Lower leg skin (tissue), 4 donors: ENCODE data around the gene EHBP1. TPM values are rescaled to one million over a fixed set of nuclear protein-coding genes. Genes with fewer than 3 reads are reported as not detected.

Source experiments
- DNase-seq, 2 donors: peaks; one replicate each; pipeline ENCODE4 v3.0.0-alpha.2; 2019; ENCODE audit warnings: low spot score in 2 of 2
- H3K4me3 ChIP-seq: fragments of 200-600 bp; sonication (generic); 2 replicates; pipeline ENCODE4 v1.5.1; 2017; ENCODE audit warnings: mild to moderate bottlenecking, low read depth; ENCODE audit not compliant: poor library complexity, severe bottlenecking
- CTCF ChIP-seq, 3 donors: fragments of 450-650 bp; IDR thresholded peaks; one replicate each; pipeline ENCODE4 v1.5.1; 2016; ENCODE audit warnings: antibody characterized with exemption in 3 of 3, mild to moderate bottlenecking in 3 of 3, moderate library complexity in 2 of 3
- POLR2A ChIP-seq, 2 donors: fragments of 450-650 bp; IDR thresholded peaks; one replicate each; pipeline ENCODE4 v1.6.1; 2016 to 2017; ENCODE audit warnings: antibody characterized with exemption in 2 of 2, mild to moderate bottlenecking in 1 of 2, moderate library complexity in 1 of 2
- WGBS, 2 donors: methylation state at CpG; one replicate each; pipeline ENCODE4 v1.1.5; 2018; 5-methylcytosine and 5-hydroxymethylcytosine counted together
- intact Hi-C: fragments of 100-400 bp; cut with DNase I; formaldehyde crosslinking; loops from one replicate; pipeline ENCODE4 v1.15.0; 2023; ENCODE audit warnings: low total_unique reads
- total RNA-seq, 4 donors: library from RNA; depleted of rRNA; stranded (reverse); fragments of >200 nt; gene quantifications; one replicate each; pipeline ENCODE4 v1.1.0, GENCODE V29; 2016

Gene EHBP1
- 10 to 100 TPM; 33.8 to 67.8 (median 51.2) TPM for total RNA-seq

DNA sequence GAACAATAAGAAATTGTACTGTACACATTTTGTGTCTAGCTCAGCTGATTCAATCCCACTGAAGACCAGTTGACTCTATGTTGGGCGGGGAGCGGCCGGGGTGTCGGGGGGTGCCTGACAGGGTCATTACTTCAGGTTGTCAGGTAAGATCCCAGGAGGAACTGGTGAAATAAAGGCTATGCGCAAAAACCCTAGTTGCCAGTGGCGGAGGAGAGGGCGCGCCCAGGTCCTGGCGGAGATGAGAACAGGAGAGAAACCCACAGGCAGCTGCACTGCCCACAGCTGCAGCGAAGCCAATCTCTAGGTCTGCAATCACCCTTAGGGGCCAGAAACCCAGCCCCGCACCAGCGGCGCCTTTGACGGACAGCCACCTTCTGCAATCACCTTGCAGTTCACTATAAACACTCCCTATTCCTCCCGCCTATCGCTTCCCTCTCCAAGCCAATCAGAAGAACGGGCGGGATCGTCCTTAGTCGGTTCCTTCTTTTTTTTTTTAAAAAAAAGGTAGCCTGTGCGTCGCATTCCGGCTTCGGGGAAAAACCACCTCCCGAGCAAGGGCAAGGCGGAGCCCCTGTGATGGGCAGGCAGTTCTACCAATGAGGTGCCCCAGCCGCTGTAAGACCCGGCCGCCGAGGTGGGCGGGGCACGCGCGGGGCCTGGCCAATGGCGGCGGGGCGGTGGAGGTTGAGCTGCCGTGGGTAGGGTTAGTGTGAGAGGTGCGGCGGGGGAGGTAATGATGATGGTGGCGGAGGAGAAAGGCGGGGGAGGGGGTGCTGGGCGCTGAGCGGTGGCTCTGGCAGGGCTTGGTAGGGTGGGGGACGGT, at the start of gene EHBP1:
Gene EHBP1, plus strand, starts transcription at position 707 of the 823 bp plus-strand sequence. CDS start 1,479 bp downstream, outside the sequence.
- TF ChIP-seq CTCF (IDR thresholded peaks at IDR 0.05): no peak
- no peak for TF ChIP-seq POLR2A (IDR thresholded peaks at IDR 0.05)
- H3K4me3 ChIP-seq: peak within 1 kb of the TSS; percentile 52
- intact Hi-C loops: no loop called here
- WGBS, 2 donors: 1 to 2% methylated on average over 42 of the region's 45 CpGs
- peak; percentile 98 to 100 for DNase-seq

DNA sequence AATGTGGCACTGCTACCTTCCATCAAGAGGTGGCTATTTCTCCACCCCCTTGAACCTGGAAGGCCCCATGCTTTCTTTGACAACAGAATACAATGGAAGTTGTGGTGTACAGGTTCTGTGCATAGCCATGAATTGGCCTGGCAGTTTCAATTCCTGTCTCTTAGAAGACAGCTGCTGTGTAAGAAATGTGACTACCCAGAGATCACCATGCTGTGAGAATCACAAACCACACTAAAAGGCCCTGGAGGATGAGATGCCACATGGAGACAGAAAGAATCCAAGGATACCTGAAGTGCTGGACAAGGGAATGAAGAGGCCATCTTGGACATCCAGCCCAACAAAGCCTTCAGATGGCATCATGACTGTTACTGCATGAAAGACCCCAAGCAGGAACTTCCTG, 47.7 kb upstream of the EHBP1 start:
- no peak overlapping the region for H3K4me3 ChIP-seq
- DNase-seq: no peak
- intact Hi-C loops: no loop called here
- TF ChIP-seq CTCF (IDR thresholded peaks at IDR 0.05) (no peak), POLR2A (IDR thresholded peaks at IDR 0.05) (no peak)

- TF ChIP-seq POLR2A (IDR thresholded peaks at IDR 0.05): no peak
- TF ChIP-seq CTCF (IDR thresholded peaks at IDR 0.05): no peak
- intact Hi-C loops: no loop called here
- H3K4me3 ChIP-seq: no peak overlapping the region
- DNase-seq: no peak
- WGBS, 2 donors: 84 to 97% methylated on average over 2 of the region's 2 CpGs
Measured at GRCh38 chr2:62658891-62659290, 46.6 kb upstream of the EHBP1 start.

GRCh38 chr2:62660087-62660486, 45.4 kb upstream of the EHBP1 start:
- intact Hi-C loops: no loop called here
- no peak overlapping the region for H3K4me3 ChIP-seq
- WGBS, 2 donors: 48 to 60% methylated on average over 2 of the region's 2 CpGs
- no peak for DNase-seq
- TF ChIP-seq CTCF (IDR thresholded peaks at IDR 0.05) (no peak), POLR2A (IDR thresholded peaks at IDR 0.05) (no peak)

DNA sequence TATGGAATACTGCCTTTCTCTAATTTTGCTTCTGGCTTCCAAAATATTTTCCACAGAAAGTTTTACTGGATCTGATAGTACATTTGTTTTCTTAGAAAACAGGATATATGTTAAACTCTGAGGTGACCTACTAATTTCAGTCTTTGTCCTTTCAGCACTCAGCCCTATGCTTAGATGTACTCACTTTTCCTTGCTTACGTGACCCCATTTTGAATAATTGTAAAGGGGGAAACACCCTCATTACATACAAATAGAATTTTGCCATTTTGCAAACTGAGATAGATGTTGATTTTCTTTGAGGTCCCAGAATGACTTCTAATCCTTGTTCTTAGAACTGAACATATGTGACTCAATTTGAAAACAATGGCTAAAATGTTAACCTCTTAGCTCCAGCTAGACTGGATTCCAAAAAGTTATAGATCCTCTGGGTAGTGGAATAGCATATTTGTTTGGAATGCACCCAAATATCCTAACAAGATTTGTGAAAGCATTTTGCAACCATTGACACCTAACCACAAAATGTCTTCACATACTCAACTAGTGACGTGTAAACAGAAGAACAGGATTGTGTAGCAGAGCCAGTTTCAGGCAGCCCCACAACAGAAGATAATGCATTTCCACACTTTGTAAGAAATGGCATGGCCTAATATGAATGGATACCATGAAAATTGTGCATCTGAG, 44.8 kb upstream of the EHBP1 start:
- no peak for DNase-seq
- TF ChIP-seq POLR2A (IDR thresholded peaks at IDR 0.05) (no peak), CTCF (IDR thresholded peaks at IDR 0.05) (no peak)
- 62 to 78% methylated on average over 2 of the region's 2 CpGs for WGBS, 2 donors
- H3K4me3 ChIP-seq: no peak overlapping the region
- intact Hi-C loops: no loop called here
